Endothelial cell of umbilical vein (primary cell): ENCODE results near the gene MTMR4.

ENCODE experiments used
- CTCF ChIP-seq, 2 donors: IDR thresholded peaks; 1 replicate in 1 of 2; 2 replicates in 1 of 2; pipeline ENCODE4 v1.5.1; 2011; ENCODE audit warnings: low read length in 2 of 2, mild to moderate bottlenecking in 2 of 2, moderate library complexity in 2 of 2, control low read depth in 1 of 2, inconsistent platforms in 1 of 2, low read depth in 1 of 2; ENCODE audit not compliant: insufficient read depth in 1 of 2; ENCODE audit errors: extremely low read depth in 1 of 2
- EZH2 ChIP-seq: IDR thresholded peaks from 2 replicates; pipeline ENCODE4 v1.6.1; 2012; ENCODE audit warnings: borderline replicate concordance, low read depth, mild to moderate bottlenecking, moderate library complexity, low read length, inconsistent platforms; ENCODE audit not compliant: severe bottlenecking
- FOS ChIP-seq: IDR thresholded peaks from 2 replicates; pipeline ENCODE4 v1.6.1; 2011; ENCODE audit warnings: mild to moderate bottlenecking, low read length, moderate library complexity, borderline replicate concordance; ENCODE audit not compliant: insufficient read depth
- JUN ChIP-seq: IDR thresholded peaks from 2 replicates; pipeline ENCODE4 v1.6.1; 2011; ENCODE audit warnings: borderline replicate concordance, low read depth; ENCODE audit not compliant: insufficient read length, insufficient read depth
- MAX ChIP-seq: IDR thresholded peaks from 2 replicates; pipeline ENCODE4 v1.6.1; 2011; ENCODE audit not compliant: insufficient read depth, insufficient read length
- MYC ChIP-seq: IDR thresholded peaks from one replicate; pipeline ENCODE4 v1.6.1; 2011; ENCODE audit warnings: mild to moderate bottlenecking, low read depth, low read length
- POLR2A ChIP-seq: IDR thresholded peaks from 2 replicates; pipeline ENCODE4 v1.6.1; 2012; ENCODE audit warnings: low read depth, mild to moderate bottlenecking, control low read depth, low read length
- POLR2AphosphoS5 ChIP-seq: IDR thresholded peaks from 2 replicates; pipeline ENCODE4 v1.6.1; 2012; ENCODE audit warnings: low read depth, mild to moderate bottlenecking, control low read depth, low read length, moderate library complexity; ENCODE audit not compliant: insufficient read depth

- TF ChIP-seq POLR2A (no peak), EZH2 (no peak), CTCF (IDR thresholded peaks at IDR 0.05; ENCODE audit: extremely low read depth in 1 of 2, insufficient read depth in 1 of 2, low read depth in 1 of 2, low read length in 2 of 2) (no peak), JUN (no peak), MYC (no peak), POLR2AphosphoS5 (no peak), FOS (no peak), MAX (no peak)
Observed at GRCh38 chr17:58506354-58507080, 7.9 kb downstream of the MTMR4 start.
